Measurements from ENCODE around the gene KRT83.

- TF ChIP-seq SIX1 (CRISPR knock-in tag; IDR thresholded peaks at IDR 0.05; ENCODE audit: borderline replicate concordance) = no peak
- no peak for TF ChIP-seq FOSL1 (CRISPR knock-in tag; IDR thresholded peaks at IDR 0.05; ENCODE audit: borderline replicate concordance)
- TF ChIP-seq SOX6 (IDR thresholded peaks at IDR 0.05) = no peak
- no peak for TF ChIP-seq SOX6 (CRISPR knock-in tag; IDR thresholded peaks at IDR 0.05)
- TF ChIP-seq ETV6 (CRISPR knock-in tag; conservative IDR thresholded peaks at IDR 0.05) = no peak
- TF ChIP-seq CTCF (CRISPR knock-in tag; IDR thresholded peaks at IDR 0.05) = no peak
- no peak for TF ChIP-seq ZNF18 (CRISPR knock-in tag; IDR thresholded peaks at IDR 0.05; ENCODE audit: insufficient replicate concordance)
- no peak for TF ChIP-seq RFX5 (IDR thresholded peaks at IDR 0.05; ENCODE audit: low read depth, low read length)
- TF ChIP-seq FOSL2 (CRISPR knock-in tag; IDR thresholded peaks at IDR 0.05) = no peak
- TF ChIP-seq DPF2 (CRISPR knock-in tag; IDR thresholded peaks at IDR 0.05; ENCODE audit: borderline replicate concordance, low read depth) = no peak
These were observed 43.8 kb upstream of the KRT83 start for GRCh38 chr12:52364901-52365489.

Measured in HepG2 (cell line).